Measurements from ENCODE around the gene AMPD1. TPM values are rescaled to one million over a fixed set of nuclear protein-coding genes. Genes with fewer than 3 reads are reported as not detected.

AMPD1 gene
- polyA plus RNA-seq, 1 of the 3 experiments (the other 2 are of a cell fraction): not detected

DNA sequence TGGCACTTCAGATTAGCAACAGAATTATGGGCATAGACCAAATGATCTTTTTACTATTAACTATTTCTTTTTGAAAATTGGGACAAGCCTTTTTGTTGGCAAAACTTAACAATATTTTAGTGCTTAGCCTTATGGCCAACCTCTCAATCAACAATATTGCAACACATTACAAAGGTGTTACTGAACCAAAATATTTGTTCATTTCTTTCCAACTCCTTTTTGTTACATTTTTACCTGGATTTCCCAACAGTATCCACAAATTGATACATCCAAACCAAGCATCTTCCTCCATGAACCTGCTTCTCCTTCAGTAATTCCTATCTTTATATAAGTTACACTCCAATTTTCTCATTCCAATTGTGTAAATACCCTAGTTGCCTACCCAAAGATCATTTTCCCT, 1.5 kb upstream of the AMPD1 start:
- H3K79me2 ChIP-seq (ENCODE audit: insufficient read depth): no peaks in the 10 kb centered on the region
- no peaks in the 10 kb centered on the region; the same call in 1 of the 2 replicates for H3K27me3 ChIP-seq (ENCODE audit: insufficient read depth)
- POLR2A ChIA-PET: no interaction called here
- no peaks in the 10 kb centered on the region for H3K36me3 ChIP-seq (replicated peaks in 1 of 2; ENCODE audit: control insufficient read depth in 1 of 2, insufficient read depth in 2 of 2, low read length in 1 of 2)
- H4K20me1 ChIP-seq (ENCODE audit: insufficient read depth): no peaks in the 10 kb centered on the region
- no peak overlapping the region for H3K9ac ChIP-seq
- H3K9me3 ChIP-seq: no peaks in the 10 kb centered on the region
- no peak for TF ChIP-seq FOXJ3 (CRISPR knock-in tag; IDR thresholded peaks at IDR 0.05)
- TF ChIP-seq SIN3A (IDR thresholded peaks at IDR 0.05; ENCODE audit: borderline replicate concordance, low read depth, low read length): no peak
- no peak for TF ChIP-seq TEAD4 (IDR thresholded peaks at IDR 0.05; ENCODE audit: borderline replicate concordance, insufficient read depth)
- TF ChIP-seq ZBTB33 (IDR thresholded peaks at IDR 0.05; ENCODE audit: borderline replicate concordance, low read depth): no peak
- no peak for TF ChIP-seq REST (IDR thresholded peaks at IDR 0.05; ENCODE audit: low read depth, low read length)
- TF ChIP-seq, protein P1, sequence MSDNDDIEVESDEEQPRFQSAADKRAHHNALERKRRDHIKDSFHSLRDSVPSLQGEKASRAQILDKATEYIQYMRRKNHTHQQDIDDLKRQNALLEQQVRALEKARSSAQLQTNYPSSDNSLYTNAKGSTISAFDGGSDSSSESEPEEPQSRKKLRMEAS (IDR thresholded peaks at IDR 0.05; ENCODE audit: low read depth): no peak
- TF ChIP-seq RAD21 (IDR thresholded peaks at IDR 0.05; ENCODE audit: low read length): no peak
- TF ChIP-seq TAF1 (IDR thresholded peaks at IDR 0.05; ENCODE audit: borderline replicate concordance, low read depth, low read length): no peak
- no peak for TF ChIP-seq CTCF (IDR thresholded peaks at IDR 0.05)
- no peak for TF ChIP-seq RCOR1 (IDR thresholded peaks at IDR 0.05; ENCODE audit: low read length)
- TF ChIP-seq, protein P2, sequence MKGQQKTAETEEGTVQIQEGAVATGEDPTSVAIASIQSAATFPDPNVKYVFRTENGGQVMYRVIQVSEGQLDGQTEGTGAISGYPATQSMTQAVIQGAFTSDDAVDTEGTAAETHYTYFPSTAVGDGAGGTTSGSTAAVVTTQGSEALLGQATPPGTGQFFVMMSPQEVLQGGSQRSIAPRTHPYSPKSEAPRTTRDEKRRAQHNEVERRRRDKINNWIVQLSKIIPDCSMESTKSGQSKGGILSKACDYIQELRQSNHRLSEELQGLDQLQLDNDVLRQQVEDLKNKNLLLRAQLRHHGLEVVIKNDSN (IDR thresholded peaks at IDR 0.05; ENCODE audit: borderline replicate concordance, low read depth): no peak
- no peak for DNase-seq
- no peak overlapping the region for H3K4me3 ChIP-seq (ENCODE audit: low read depth in 2 of 2, low read length in 1 of 2)
- no peak overlapping the region for H3K27ac ChIP-seq (ENCODE audit: low read depth in 2 of 2, low read length in 1 of 2)
- no peaks in the 10 kb centered on the region for H3K4me1 ChIP-seq (ENCODE audit: control insufficient read depth in 1 of 2, insufficient read depth in 2 of 2, low read depth in 1 of 2, low read length in 1 of 2)
- H3F3A ChIP-seq (replicated peaks; ENCODE audit: insufficient read depth): no peaks in the 10 kb centered on the region
- H2AFZ ChIP-seq (ENCODE audit: low read depth): no peak overlapping the region
- no peaks in the 10 kb centered on the region for H3K9me2 ChIP-seq
- H3K4me2 ChIP-seq: no peak overlapping the region
- CTCF ChIA-PET: interaction anchor here (0.9 kb wide), 1 partner anchor 350 kb away, joined by 3 read pairs; no protein-coding TSS in a partner anchor
